DND-41 (cell line): Measurements from ENCODE around the gene HDDC3.

Experiments
- ATAC-seq: fragments of 200-7000 bp; cut with Tn5 transposase; 3 replicates; pipeline ENCODE4 v1.9.1; 2021; ENCODE audit warnings: low read depth; ENCODE audit not compliant: insufficient read depth
- DNase-seq: peaks from one replicate; pipeline ENCODE4 v3.0.0-alpha.2; 2020
- H2AFZ ChIP-seq: 2 replicates; pipeline ENCODE4 v1.6.0; 2012; ENCODE audit warnings: low read depth, low read length
- H3K27ac ChIP-seq: 2 replicates; pipeline ENCODE4 v1.5.1; 2012; ENCODE audit warnings: low read length, inconsistent platforms
- H3K27me3 ChIP-seq: fragments of 200-600 bp; sonication (generic); 2 replicates; pipeline ENCODE4 v1.6.0; 2012; ENCODE audit warnings: low read length, mild to moderate bottlenecking, inconsistent platforms; ENCODE audit not compliant: insufficient read depth, poor library complexity
- H3K36me3 ChIP-seq: 2 replicates; pipeline ENCODE4 v1.5.1; 2012; ENCODE audit warnings: low read length, inconsistent platforms; ENCODE audit not compliant: insufficient read depth
- H3K4me1 ChIP-seq: 2 replicates; pipeline ENCODE4 v1.5.1; 2012; ENCODE audit warnings: mild to moderate bottlenecking, low read length; ENCODE audit not compliant: insufficient read depth
- H3K4me2 ChIP-seq: 2 replicates; pipeline ENCODE4 v1.6.0; 2012; ENCODE audit warnings: mild to moderate bottlenecking, moderate library complexity, low read length, inconsistent platforms; ENCODE audit not compliant: insufficient read depth
- H3K4me3 ChIP-seq, 2 experiments: fragments of 200-600 bp in 1 of 2; shearing (Covaris generic) in 1 of 2; 2 replicates each; pipeline ENCODE4 v1.5.1; 2012 to 2016; ENCODE audit warnings: inconsistent platforms in 2 of 2, low read length in 2 of 2, mild to moderate bottlenecking in 2 of 2, low read depth in 1 of 2, moderate library complexity in 1 of 2
- H3K79me2 ChIP-seq: 2 replicates; pipeline ENCODE4 v1.6.0; 2012; ENCODE audit warnings: low read length, inconsistent platforms; ENCODE audit not compliant: insufficient read depth
- H3K9ac ChIP-seq: 2 replicates; pipeline ENCODE4 v1.6.0; 2012; ENCODE audit warnings: low read depth, mild to moderate bottlenecking, inconsistent platforms, low read length, moderate library complexity
- H3K9me3 ChIP-seq: 2 replicates; pipeline ENCODE4 v1.5.1; 2012; ENCODE audit warnings: low read length, moderate library complexity, mild to moderate bottlenecking, inconsistent platforms; ENCODE audit not compliant: insufficient read depth, severe bottlenecking
- H4K20me1 ChIP-seq: 2 replicates; pipeline ENCODE4 v1.6.0; 2012; ENCODE audit warnings: low read length; ENCODE audit not compliant: insufficient read depth
- CTCF ChIP-seq: IDR thresholded peaks from 2 replicates; pipeline ENCODE4 v1.5.1; 2012; ENCODE audit warnings: borderline replicate concordance, low read length, moderate library complexity, mild to moderate bottlenecking; ENCODE audit not compliant: poor library complexity, severe bottlenecking; ENCODE audit errors: extremely low read depth
- EZH2 ChIP-seq: IDR thresholded peaks from 3 replicates; pipeline ENCODE4 v1.6.1; 2012; ENCODE audit warnings: borderline replicate concordance, low read depth, mild to moderate bottlenecking, moderate library complexity, low read length, inconsistent platforms; ENCODE audit not compliant: severe bottlenecking

HDDC3 gene

GRCh38 chr15:90941038-90941437 is 8.7 kb upstream of the HDDC3 start:
- H3K4me1 ChIP-seq: peaks cover 11% of the 10 kb centered on the region
- peaks cover 73% of the 10 kb centered on the region for H3K36me3 ChIP-seq
- DNase-seq (no peak), ATAC-seq (no peak)
- peaks cover 8% of the 10 kb centered on the region for H3K79me2 ChIP-seq
- H3K27me3 ChIP-seq: no peaks in the 10 kb centered on the region
- no peaks in the 10 kb centered on the region for H4K20me1 ChIP-seq
- TF ChIP-seq EZH2: no peak
- no peak for TF ChIP-seq CTCF
- no peak overlapping the region for H3K4me3 ChIP-seq
- no peak overlapping the region for H3K4me2 ChIP-seq
- no peak overlapping the region for H3K9ac ChIP-seq
- H3K27ac ChIP-seq: no peak overlapping the region
- no peak overlapping the region for H2AFZ ChIP-seq
- H3K9me3 ChIP-seq: no peaks in the 10 kb centered on the region

GRCh38 chr15:90939756-90940155 is 7.4 kb upstream of the HDDC3 start:
- peaks cover 67% of the 10 kb centered on the region for H3K36me3 ChIP-seq
- no peak overlapping the region for H2AFZ ChIP-seq
- no peak overlapping the region for H3K9ac ChIP-seq
- TF ChIP-seq CTCF (no peak), EZH2 (no peak)
- H3K4me1 ChIP-seq: peaks cover 18% of the 10 kb centered on the region
- H4K20me1 ChIP-seq: no peaks in the 10 kb centered on the region
- H3K79me2 ChIP-seq: peaks cover 17% of the 10 kb centered on the region
- no peak overlapping the region for H3K4me2 ChIP-seq
- no peak for DNase-seq
- H3K27ac ChIP-seq: no peak overlapping the region
- no peaks in the 10 kb centered on the region for H3K27me3 ChIP-seq
- no peak for ATAC-seq
- H3K4me3 ChIP-seq: no peak overlapping the region
- no peaks in the 10 kb centered on the region for H3K9me3 ChIP-seq

GRCh38 chr15:90938261-90938660 is 5.9 kb upstream of the HDDC3 start:
- H3K4me1 ChIP-seq: peaks cover 32% of the 10 kb centered on the region

More at GRCh38 chr15:90938261-90938660, 5.9 kb upstream of the HDDC3 start:
- Histone ChIP-seq H3K9ac (no peak overlapping the region), H3K4me3 (no peak overlapping the region), H3K9me3 (no peaks in the 10 kb centered on the region), H3K79me2 (peaks cover 17% of the 10 kb centered on the region), H3K27me3 (no peaks in the 10 kb centered on the region), H4K20me1 (no peaks in the 10 kb centered on the region), H2AFZ (no peak overlapping the region), H3K36me3 (peaks cover 54% of the 10 kb centered on the region), H3K4me2 (no peak overlapping the region), H3K27ac (no peak overlapping the region)
- ATAC-seq (no peak), DNase-seq (no peak)
- TF ChIP-seq CTCF: no peak
- TF ChIP-seq EZH2: no peak
